ELR (cell line): Measurements from ENCODE around the gene FAM131B.
A peak's percentile ranks its signal among the peaks of the same experiment; 100 is the strongest.

Source experiments
- DNase-seq: peaks from one replicate; pipeline ENCODE4 v3.0.0-alpha.2; 2015; ENCODE audit warnings: low read depth

Gene FAM131B

GRCh38 chr7:143321242-143321641 lies 41.3 kb downstream of the FAM131B start:
- DNase-seq = no peak

- DNase-seq = no peak
Observed at GRCh38 chr7:143320620-143321019, 41.9 kb downstream of the FAM131B start.

- no peak for DNase-seq
Observed at GRCh38 chr7:143318661-143319060, 43.9 kb downstream of the FAM131B start.

GRCh38 chr7:143316492-143316891 lies 46.0 kb downstream of the FAM131B start:
- no peak for DNase-seq

GRCh38 chr7:143315776-143316175 lies 46.7 kb downstream of the FAM131B start, which contains the start of gene CLCN1:
Gene CLCN1 (plus strand): TSS chr7:143316111. CDS start chr7:143316213, 102 bp downstream.
- DNase-seq = no peak

- DNase-seq = no peak
Observed at GRCh38 chr7:143314127-143314526, 48.4 kb downstream of the FAM131B start.

GRCh38 chr7:143308632-143309031 lies 53.9 kb downstream of the FAM131B start:
- DNase-seq = no peak

- peak; percentile 49 for DNase-seq
Observed at GRCh38 chr7:143305423-143306070, 57.0 kb downstream of the FAM131B start.

- DNase-seq = no peak
Observed at GRCh38 chr7:143304938-143305337, 57.6 kb downstream of the FAM131B start.

GRCh38 chr7:143303733-143304132 lies 58.8 kb downstream of the FAM131B start:
- no peak for DNase-seq
